H9 (cell line): ENCODE results near the gene SEMA6A. TPM values are rescaled to one million over a fixed set of nuclear protein-coding genes. Genes with fewer than 3 reads are reported as not detected.

Experiments
- DNase-seq: peaks from one replicate; pipeline ENCODE4 v3.0.0-alpha.2; 2017
- H2AFZ ChIP-seq: one replicate; pipeline ENCODE4 v1.6.1; 2013; ENCODE audit warnings: mild to moderate bottlenecking, low read length, control low read depth, moderate library complexity
- H2AK5ac ChIP-seq: 2 replicates; pipeline ENCODE4 v1.6.1; 2013; ENCODE audit warnings: low read length, control low read depth, mixed read lengths; ENCODE audit not compliant: insufficient read length
- H2BK120ac ChIP-seq: one replicate; pipeline ENCODE4 v1.6.1; 2013; ENCODE audit warnings: low read depth, mild to moderate bottlenecking, low read length, control low read depth, inconsistent platforms; ENCODE audit not compliant: poor library complexity, severe bottlenecking
- H2BK12ac ChIP-seq: 2 replicates; pipeline ENCODE4 v1.6.1; 2013; ENCODE audit warnings: low read length, control low read depth, mixed read lengths, low read depth; ENCODE audit not compliant: insufficient read length
- H2BK15ac ChIP-seq: 2 replicates; pipeline ENCODE4 v1.6.1; 2013; ENCODE audit warnings: low read depth, low read length, control low read depth
- H2BK20ac ChIP-seq: one replicate; pipeline ENCODE4 v1.6.1; 2013; ENCODE audit warnings: low read depth, mild to moderate bottlenecking, low read length, control low read depth, inconsistent platforms; ENCODE audit not compliant: poor library complexity, severe bottlenecking
- H2BK5ac ChIP-seq: 2 replicates; pipeline ENCODE4 v1.6.1; 2013; ENCODE audit warnings: low read length, control low read depth, mixed read lengths; ENCODE audit not compliant: insufficient read length
- H3K14ac ChIP-seq: 2 replicates; pipeline ENCODE4 v1.6.1; 2013; ENCODE audit warnings: low read length, control low read depth; ENCODE audit not compliant: insufficient read depth
- H3K18ac ChIP-seq: 2 replicates; pipeline ENCODE4 v1.6.1; 2013; ENCODE audit warnings: low read depth, mild to moderate bottlenecking, mixed read lengths, low read length, control low read depth; ENCODE audit not compliant: insufficient read length
- H3K23ac ChIP-seq: 2 replicates; pipeline ENCODE4 v1.6.1; 2013; ENCODE audit warnings: low read length, control low read depth, mixed read lengths, low read depth; ENCODE audit not compliant: insufficient read length
- H3K23me2 ChIP-seq: 2 replicates; pipeline ENCODE4 v1.6.1; 2013; ENCODE audit warnings: low read depth, mild to moderate bottlenecking, mixed read lengths, low read length, control low read depth; ENCODE audit not compliant: insufficient read length, poor library complexity, severe bottlenecking
- H3K27ac ChIP-seq: 2 replicates; pipeline ENCODE4 v1.5.1; 2013; ENCODE audit warnings: low read length, control low read depth, mixed read lengths, low read depth; ENCODE audit not compliant: insufficient read length
- H3K27me3 ChIP-seq: 2 replicates; pipeline ENCODE4 v1.6.1; 2013; ENCODE audit warnings: low read length, control low read depth, inconsistent platforms; ENCODE audit not compliant: insufficient read depth
- H3K4ac ChIP-seq: 2 replicates; pipeline ENCODE4 v1.6.1; 2013; ENCODE audit warnings: low read depth, mild to moderate bottlenecking, control low read depth, inconsistent platforms, low read length, moderate library complexity
- H3K4me1 ChIP-seq: 2 replicates; pipeline ENCODE4 v1.6.1; 2013; ENCODE audit warnings: low read length, control low read depth, inconsistent platforms; ENCODE audit not compliant: insufficient read depth
- H3K4me2 ChIP-seq: 2 replicates; pipeline ENCODE4 v1.6.1; 2013; ENCODE audit warnings: low read length, control low read depth, mixed read lengths; ENCODE audit not compliant: insufficient read length, insufficient read depth
- H3K56ac ChIP-seq: 2 replicates; pipeline ENCODE4 v1.6.1; 2013; ENCODE audit warnings: low read depth, mild to moderate bottlenecking, mixed read lengths, low read length, control low read depth; ENCODE audit not compliant: insufficient read length
- H3K79me1 ChIP-seq: 2 replicates; pipeline ENCODE4 v1.6.1; 2013; ENCODE audit warnings: low read depth, mild to moderate bottlenecking, moderate library complexity, low read length, control low read depth, inconsistent platforms; ENCODE audit not compliant: insufficient read depth, poor library complexity, severe bottlenecking
- H3K79me2 ChIP-seq: 2 replicates; pipeline ENCODE4 v1.6.1; 2013; ENCODE audit warnings: low read length, control low read depth, inconsistent platforms; ENCODE audit not compliant: insufficient read depth
- H3K9ac ChIP-seq: 2 replicates; pipeline ENCODE4 v1.6.1; 2013; ENCODE audit warnings: low read length, control low read depth, mixed read lengths; ENCODE audit not compliant: insufficient read length; ENCODE audit errors: extremely low read depth
- H3K9me3 ChIP-seq: one replicate; pipeline ENCODE4 v1.6.1; 2013; ENCODE audit warnings: low read depth, low read length, inconsistent platforms; ENCODE audit not compliant: control insufficient read depth
- H3T11ph ChIP-seq: one replicate; pipeline ENCODE4 v1.6.1; 2013; ENCODE audit warnings: mild to moderate bottlenecking, low read length, control low read depth, inconsistent platforms
- H4K20me1 ChIP-seq: one replicate; pipeline ENCODE4 v1.6.1; 2013; ENCODE audit not compliant: control insufficient read depth, insufficient read length, insufficient read depth
- H4K5ac ChIP-seq: 2 replicates; pipeline ENCODE4 v1.6.1; 2013; ENCODE audit warnings: low read depth, mild to moderate bottlenecking, mixed read lengths, low read length, control low read depth; ENCODE audit not compliant: insufficient read length
- H4K8ac ChIP-seq: replicated peaks from 2 replicates; pipeline ENCODE4 v1.6.1; 2013; ENCODE audit warnings: low read length, control low read depth, mixed read lengths, low read depth; ENCODE audit not compliant: insufficient read length
- H4K91ac ChIP-seq: 2 replicates; pipeline ENCODE4 v1.6.1; 2013; ENCODE audit warnings: low read depth, mild to moderate bottlenecking, moderate library complexity, mixed read lengths, low read length, control low read depth; ENCODE audit not compliant: insufficient read length
- H3K27ac Mint-ChIP-seq, 3 experiments: 2 replicates in 2 of 3; 3 replicates in 1 of 3; pipeline ENCODE4 v1.8.0; 2020 to 2021; ENCODE audit warnings: mixed read lengths in 3 of 3, mild to moderate bottlenecking in 1 of 3, moderate library complexity in 1 of 3
- H3K27me3 Mint-ChIP-seq: 2 replicates; pipeline ENCODE4 v1.8.0; 2021; ENCODE audit warnings: low read depth, mild to moderate bottlenecking, moderate library complexity, mixed read lengths
- H3K36me3 Mint-ChIP-seq, 3 experiments: 2 replicates in 2 of 3; 3 replicates in 1 of 3; pipeline ENCODE4 v1.8.0; 2020 to 2021; ENCODE audit warnings: low read depth in 3 of 3, mixed read lengths in 3 of 3; ENCODE audit not compliant: insufficient read depth in 1 of 3
- H3K4me1 Mint-ChIP-seq, 2 experiments: 2 replicates each; pipeline ENCODE4 v1.8.0; 2020; ENCODE audit warnings: mixed read lengths in 2 of 2
- H3K4me3 Mint-ChIP-seq, 2 experiments: 2 replicates in 1 of 2; 3 replicates in 1 of 2; pipeline ENCODE4 v1.8.0; 2020 to 2021; ENCODE audit warnings: mild to moderate bottlenecking in 2 of 2, mixed read lengths in 2 of 2, moderate library complexity in 1 of 2
- H3K9me3 Mint-ChIP-seq, 2 experiments: 2 replicates in 1 of 2; 3 replicates in 1 of 2; pipeline ENCODE4 v1.8.0; 2020; ENCODE audit warnings: mild to moderate bottlenecking in 2 of 2, mixed read lengths in 2 of 2, moderate library complexity in 1 of 2
- CTCF ChIP-seq: fragments of 200-600 bp; sonication (generic); conservative IDR thresholded peaks from 3 replicates; pipeline ENCODE4 v1.8.0; 2021; ENCODE audit warnings: antibody characterized with exemption, mild to moderate bottlenecking
- WGBS: extraction: QIAGEN DNeasy Blood & Tissue Kit; methylation state at CpG from one replicate; pipeline ENCODE4 v1.1.7; 2013; ENCODE audit warnings: missing lambda C conversion rate, low lambda C conversion rate, mixed read lengths; ENCODE audit not compliant: insufficient read length; ENCODE audit errors: extremely low coverage; 5-methylcytosine and 5-hydroxymethylcytosine counted together
- total RNA-seq: library from RNA; stranded (reverse); gene quantifications from 2 replicates; pipeline ENCODE4 v1.2.1, GENCODE V29; 2021

The SEMA6A gene
- total RNA-seq, 1 experiment from 2014 or later, result 354 TPM

- H2BK12ac ChIP-seq, result no peak overlapping the region
- no peak overlapping the region for H3K56ac ChIP-seq
- H2BK20ac ChIP-seq, result no peak overlapping the region
- H3K4me1 ChIP-seq, result peaks cover 16% of the 10 kb centered on the region
- no peak overlapping the region for H4K8ac ChIP-seq
- H3K9ac ChIP-seq, result no peak overlapping the region
- H3K4ac ChIP-seq, result no peak overlapping the region
- H2AFZ ChIP-seq, result no peak overlapping the region
- H3K23me2 ChIP-seq, result no peaks in the 10 kb centered on the region
- H3K18ac ChIP-seq, result no peak overlapping the region
- WGBS, result no CpG with 5 or more reads among the region's 5 CpGs
- Mint-ChIP-seq H3K4me1 (peaks cover 63 to 86% of the 10 kb centered on the region in 2 experiments), H3K36me3 (peaks cover 4 to 9% (median 8%) of the 10 kb centered on the region in 3 experiments; a peak in 5 of 7 replicates), H3K4me3 (no peak overlapping the region), H3K27me3 (no peaks in the 10 kb centered on the region), H3K27ac (no peak overlapping the region), H3K9me3 (no peaks in the 10 kb centered on the region)
- no peaks in the 10 kb centered on the region for H3K27me3 ChIP-seq
- no peaks in the 10 kb centered on the region for H4K20me1 ChIP-seq
- H3K9me3 ChIP-seq, result no peaks in the 10 kb centered on the region
- H3K79me2 ChIP-seq, result peaks cover 97% of the 10 kb centered on the region
- no peak overlapping the region for H2BK15ac ChIP-seq
- no peak overlapping the region for H3K23ac ChIP-seq
- no peak overlapping the region for H3K4me2 ChIP-seq
- H4K91ac ChIP-seq, result no peak overlapping the region
- no peak overlapping the region for H3K27ac ChIP-seq
- no peak overlapping the region for H2BK120ac ChIP-seq
- no peak overlapping the region for H3T11ph ChIP-seq
- no peak overlapping the region for H2BK5ac ChIP-seq
- no peak for DNase-seq
- TF ChIP-seq CTCF, result no peak
- peaks cover 2% of the 10 kb centered on the region for H3K79me1 ChIP-seq
- no peak overlapping the region for H4K5ac ChIP-seq
- no peak overlapping the region for H3K14ac ChIP-seq
- no peak overlapping the region for H2AK5ac ChIP-seq
Observed at GRCh38 chr5:116521173-116521872, 53.3 kb downstream of the SEMA6A start.
